ENCODE data around the gene C1orf74. TPM values are rescaled to one million over a fixed set of nuclear protein-coding genes. Genes with fewer than 3 reads are reported as not detected.

The C1orf74 gene
- polyA plus RNA-seq, 3 donors from 2014 or later = 0.18 to 0.84 TPM; not detected in 1

DNA sequence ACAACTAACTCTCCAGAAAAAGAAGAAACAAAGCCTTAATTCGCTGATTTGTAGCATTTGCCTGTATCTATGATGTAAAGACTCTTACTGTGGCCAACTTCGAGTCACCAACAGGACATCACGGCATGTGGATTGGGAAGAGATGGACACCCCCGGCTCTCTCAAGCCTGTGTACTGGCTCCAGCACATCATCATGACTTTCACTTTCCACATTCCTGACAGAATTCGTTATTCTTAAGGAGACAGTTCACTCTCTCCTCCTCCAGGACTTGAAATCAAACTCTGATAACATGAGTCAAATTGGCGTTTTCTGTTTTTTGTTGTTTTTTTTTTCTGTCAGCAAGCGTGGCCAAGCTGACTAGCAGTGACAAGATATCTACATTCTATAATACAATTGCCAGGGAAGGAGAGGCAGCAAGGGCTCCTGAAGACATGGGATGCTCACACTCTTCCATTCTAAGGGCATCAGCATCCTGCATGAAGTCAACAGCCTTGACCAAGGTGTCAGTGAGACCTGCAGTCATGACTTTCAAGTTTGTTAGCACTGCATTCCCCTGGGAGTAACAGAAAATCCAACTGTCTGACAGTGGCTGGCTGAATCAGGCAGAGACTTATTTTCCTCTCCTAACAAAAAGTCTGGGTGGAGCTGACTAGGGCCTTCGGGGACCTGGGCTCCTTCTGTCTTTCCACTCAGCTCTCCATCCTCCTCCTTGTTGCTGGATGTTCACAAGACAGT, 41.8 kb downstream of the C1orf74 start:
- Mint-ChIP-seq H3K27me3 (ENCODE audit: low read depth in 3 of 3) (peaks cover 1 to 2% (median 1%) of the 10 kb centered on the region in 3 donors), H3K4me3 (no peak overlapping the region), H3K4me1 (peaks cover 4 to 6% of the 10 kb centered on the region in 2 donors), H3K27ac (peak overlapping the region in 1 of 6 donors; percentile 4), H3K9me3 (no peaks in the 10 kb centered on the region), H3K36me3 (peaks cover 0 to 3% (median 0%) of the 10 kb centered on the region in 3 donors)
- no peak for DNase-seq

DNA sequence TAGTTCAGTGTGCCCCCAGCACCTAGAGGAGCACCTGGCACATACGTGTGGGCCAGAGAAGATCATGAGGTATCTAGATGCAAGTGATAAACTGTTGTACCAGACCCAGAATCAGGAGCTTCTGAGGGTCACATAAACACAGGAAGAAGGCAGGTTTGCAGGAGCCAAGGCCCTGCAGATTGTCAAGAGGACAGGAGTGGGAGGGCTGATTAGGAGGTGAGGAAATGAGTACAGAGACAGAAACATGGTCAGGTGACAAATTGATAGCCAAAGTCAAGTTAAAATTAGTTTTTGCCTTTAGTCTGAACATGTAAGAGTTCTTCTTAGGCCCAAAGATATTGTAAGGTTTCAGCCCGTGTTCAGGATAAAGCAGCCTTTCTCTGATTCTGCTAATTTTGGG, 42.5 kb downstream of the C1orf74 start:
- peak overlapping the region in 1 of 6 donors; percentile 34 for H3K27ac Mint-ChIP-seq
- H3K4me1 Mint-ChIP-seq = no peaks in the 10 kb centered on the region

DNA sequence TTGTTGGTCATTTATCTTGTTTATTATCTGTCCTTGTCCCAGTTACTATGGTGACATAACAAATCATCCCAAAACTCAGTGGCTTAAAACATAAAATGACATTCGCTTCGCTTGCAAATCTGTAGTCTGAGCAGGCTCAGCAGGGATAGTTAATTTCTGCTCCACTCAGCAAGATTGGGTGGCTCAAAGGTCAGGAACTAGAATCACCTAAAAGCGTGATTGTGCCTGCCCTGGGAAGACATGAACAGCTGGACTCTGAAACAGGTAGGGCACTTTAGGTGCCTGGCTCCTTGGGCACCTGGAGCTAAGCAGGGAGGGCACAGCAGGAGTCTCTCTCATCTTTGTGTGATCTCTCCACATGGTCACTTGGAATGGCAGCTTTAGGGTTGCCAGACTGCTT, 43.2 kb downstream of the C1orf74 start:
- peaks cover 1 to 2% (median 2%) of the 10 kb centered on the region in 3 donors for H3K27me3 Mint-ChIP-seq (ENCODE audit: low read depth in 3 of 3)
- no peaks in the 10 kb centered on the region for H3K9me3 Mint-ChIP-seq
- H3K36me3 Mint-ChIP-seq = peaks cover 0 to 3% (median 0%) of the 10 kb centered on the region in 3 donors
- no peaks in the 10 kb centered on the region for H3K4me1 Mint-ChIP-seq
- no peak for DNase-seq
- H3K27ac Mint-ChIP-seq = no peak overlapping the region
- no peak overlapping the region for H3K4me3 Mint-ChIP-seq

More for the DNA sequence above, 42.5 kb downstream of the C1orf74 start:
- H3K27me3 Mint-ChIP-seq (ENCODE audit: low read depth in 3 of 3) = peaks cover 1 to 2% (median 1%) of the 10 kb centered on the region in 3 donors
- H3K36me3 Mint-ChIP-seq = peaks cover 0 to 3% (median 0%) of the 10 kb centered on the region in 3 donors
- no peak overlapping the region for H3K4me3 Mint-ChIP-seq
- no peak for DNase-seq
- no peaks in the 10 kb centered on the region for H3K9me3 Mint-ChIP-seq

DNA sequence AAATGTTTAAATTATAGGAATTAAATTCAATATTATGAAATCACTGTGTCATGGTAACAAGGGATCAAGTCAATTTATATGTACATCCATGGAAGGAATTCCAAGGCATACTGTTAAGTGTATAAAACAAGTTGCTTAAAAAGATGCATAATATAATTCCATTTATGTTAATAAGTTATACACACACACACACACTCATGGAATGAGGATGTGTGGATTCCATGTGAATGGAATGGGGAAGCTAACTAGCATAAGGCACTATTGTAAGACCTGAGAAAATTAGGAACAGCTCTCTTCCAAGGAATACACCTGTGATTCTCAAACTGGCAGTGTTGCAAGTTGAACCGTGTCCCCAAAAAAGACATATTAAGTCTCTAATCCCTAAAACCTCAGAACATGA, 46.1 kb downstream of the C1orf74 start:
- Mint-ChIP-seq H3K9me3 (no peaks in the 10 kb centered on the region), H3K27me3 (ENCODE audit: low read depth in 3 of 3) (peaks cover 0 to 6% (median 5%) of the 10 kb centered on the region in 3 donors), H3K27ac (no peak overlapping the region), H3K4me1 (no peaks in the 10 kb centered on the region), H3K4me3 (no peak overlapping the region), H3K36me3 (no peaks in the 10 kb centered on the region)
- DNase-seq = no peak

DNA sequence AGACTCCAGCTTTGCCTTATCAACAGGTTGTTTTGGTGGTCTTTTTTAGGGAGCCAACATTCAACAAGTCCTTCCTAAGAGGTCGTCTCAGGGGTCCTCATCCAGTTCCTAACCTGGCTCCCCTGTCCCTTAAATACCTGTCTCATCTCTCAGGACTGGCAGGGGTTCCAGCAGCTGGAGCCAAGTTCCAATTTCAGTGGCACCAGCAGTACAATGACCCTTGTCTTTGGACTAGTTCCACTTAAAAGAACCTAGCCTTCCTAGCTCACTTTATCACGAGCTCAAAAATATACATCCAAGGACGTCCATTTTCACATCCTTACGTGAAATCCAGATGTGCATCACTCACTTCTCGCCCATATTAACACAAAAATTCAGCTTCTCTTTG, 47.2 kb downstream of the C1orf74 start:
- Mint-ChIP-seq H3K9me3 (no peaks in the 10 kb centered on the region), H3K27me3 (ENCODE audit: low read depth in 3 of 3) (peaks cover 0 to 6% (median 5%) of the 10 kb centered on the region in 3 donors), H3K4me1 (no peaks in the 10 kb centered on the region), H3K27ac (peak overlapping the region in 1 of 6 donors; percentile 49), H3K36me3 (no peaks in the 10 kb centered on the region), H3K4me3 (no peak overlapping the region)
- no peak for DNase-seq

DNA sequence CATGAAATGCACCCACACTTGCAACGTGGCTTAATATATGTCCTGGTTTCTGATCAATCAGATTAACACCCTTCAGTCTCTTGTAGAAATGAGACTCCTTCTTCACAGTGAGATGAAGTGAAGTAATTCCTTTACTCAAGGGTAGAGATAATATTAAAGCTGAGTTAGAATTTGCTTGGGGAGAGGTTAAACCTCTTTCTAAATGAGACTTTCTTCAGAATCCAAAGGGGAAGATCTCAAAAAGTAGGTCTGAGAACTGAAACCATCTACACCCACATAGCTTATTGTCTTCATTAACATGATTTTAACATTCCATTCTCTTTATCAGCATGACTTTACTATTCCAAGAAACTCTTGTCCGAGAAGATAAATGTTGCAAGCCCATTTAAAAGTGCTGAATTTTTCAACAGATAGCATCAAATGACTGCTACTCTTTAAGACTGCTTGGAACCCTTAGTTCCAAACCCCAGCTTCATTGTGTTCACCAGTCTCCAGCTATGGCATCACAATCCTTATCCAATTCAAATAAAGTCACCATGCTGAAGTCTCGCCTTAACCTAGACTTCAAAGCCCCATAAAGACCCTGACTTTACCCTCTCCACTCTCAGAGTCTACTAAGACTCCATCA, 47.8 kb downstream of the C1orf74 start:
- no peaks in the 10 kb centered on the region for H3K4me1 Mint-ChIP-seq
- H3K4me3 Mint-ChIP-seq = no peak overlapping the region
- no peaks in the 10 kb centered on the region for H3K9me3 Mint-ChIP-seq
- no peak for DNase-seq
- H3K27ac Mint-ChIP-seq = no peak overlapping the region
- peaks cover 0 to 4% (median 3%) of the 10 kb centered on the region in 3 donors for H3K27me3 Mint-ChIP-seq (ENCODE audit: low read depth in 3 of 3)
- H3K36me3 Mint-ChIP-seq = no peaks in the 10 kb centered on the region

DNA sequence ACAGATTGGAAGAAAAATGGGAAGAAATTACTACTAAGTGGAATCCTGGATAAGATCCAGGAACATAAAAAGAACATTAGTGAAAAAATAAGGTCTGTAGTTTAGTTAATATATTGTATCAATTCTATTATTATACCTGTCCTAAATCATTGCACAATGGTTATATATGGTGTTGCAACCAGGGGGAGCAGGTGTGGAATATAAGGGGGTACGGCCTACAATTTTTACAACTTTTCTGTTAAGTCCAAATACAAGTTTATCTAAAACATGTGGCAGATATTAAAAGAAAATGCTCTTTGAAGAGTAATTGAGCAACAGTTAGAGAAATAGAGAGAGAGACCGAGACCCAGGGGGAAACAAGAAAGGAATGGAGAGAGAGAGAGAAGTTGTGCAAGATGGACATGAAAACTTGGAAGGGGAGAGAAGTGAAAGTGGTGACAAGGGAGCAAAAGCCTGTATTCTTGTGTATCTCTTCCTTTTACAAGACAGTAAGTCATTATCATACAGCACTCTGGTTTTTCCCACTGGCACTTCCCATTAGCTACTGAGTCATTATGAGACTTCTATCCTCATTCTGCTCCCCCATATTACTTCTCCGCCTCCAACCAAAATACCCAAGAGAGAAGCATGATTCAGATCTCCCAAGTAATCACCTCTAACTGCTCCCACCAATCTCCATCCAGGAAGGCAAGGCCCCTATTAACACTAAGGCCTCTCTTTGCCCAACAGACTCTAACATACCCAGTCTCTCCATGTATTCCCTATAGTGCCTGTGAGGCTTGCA, 50.8 kb downstream of the C1orf74 start:
- no peak overlapping the region for H3K27ac Mint-ChIP-seq
- H3K4me1 Mint-ChIP-seq = no peaks in the 10 kb centered on the region
- H3K36me3 Mint-ChIP-seq = no peaks in the 10 kb centered on the region
- H3K4me3 Mint-ChIP-seq = no peak overlapping the region
- no peaks in the 10 kb centered on the region for H3K9me3 Mint-ChIP-seq
- DNase-seq = no peak
- peaks cover 2 to 9% (median 5%) of the 10 kb centered on the region in 3 donors for H3K27me3 Mint-ChIP-seq (ENCODE audit: low read depth in 3 of 3)

DNA sequence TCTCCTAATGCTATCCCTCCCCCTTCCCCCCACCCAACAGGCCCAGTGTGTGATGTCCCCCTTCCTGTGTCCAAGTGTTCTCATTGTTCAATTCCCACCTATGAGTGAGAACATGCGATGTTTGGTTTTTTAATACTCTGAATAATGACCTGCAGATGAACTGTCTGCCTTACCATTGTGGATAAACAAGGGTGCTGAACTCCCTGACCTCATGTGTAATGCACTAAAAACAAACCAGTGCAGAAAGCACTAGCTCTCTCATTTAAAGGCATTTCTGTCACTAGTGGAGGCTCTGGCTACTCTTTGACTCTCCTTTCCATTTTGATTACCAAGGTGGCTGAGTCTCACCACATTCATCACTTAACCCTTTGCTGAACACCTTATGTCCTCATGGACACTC, 51.6 kb downstream of the C1orf74 start:
- Mint-ChIP-seq H3K4me1 (no peaks in the 10 kb centered on the region), H3K27ac (no peak overlapping the region), H3K27me3 (ENCODE audit: low read depth in 3 of 3) (peaks cover 2 to 9% (median 5%) of the 10 kb centered on the region in 3 donors), H3K4me3 (no peak overlapping the region), H3K9me3 (no peaks in the 10 kb centered on the region), H3K36me3 (peaks cover 0 to 3% (median 0%) of the 10 kb centered on the region in 3 donors)
- no peak for DNase-seq

DNA sequence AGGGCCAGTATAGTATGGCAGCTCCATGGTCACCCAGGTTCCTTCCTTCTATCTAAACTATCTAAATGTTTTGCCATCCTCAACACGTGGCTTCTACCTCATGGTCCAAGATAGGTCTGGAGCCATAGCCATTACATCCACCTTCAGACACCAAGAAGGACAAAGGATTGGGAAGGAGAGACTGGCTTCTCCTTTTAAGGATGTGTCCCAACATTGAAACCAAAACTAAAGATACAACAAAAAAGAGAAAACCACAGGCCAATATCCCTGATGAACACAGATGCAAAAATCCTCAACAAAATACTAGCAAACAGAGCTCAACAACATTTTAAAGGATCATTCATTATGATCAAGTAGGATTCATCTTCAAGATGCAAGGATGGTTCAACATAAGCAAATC, 54.9 kb downstream of the C1orf74 start:
- H3K36me3 Mint-ChIP-seq = peaks cover 3 to 8% (median 3%) of the 10 kb centered on the region in 3 donors
- H3K27me3 Mint-ChIP-seq (ENCODE audit: low read depth in 3 of 3) = peaks cover 2 to 9% (median 2%) of the 10 kb centered on the region in 3 donors
- no peak for DNase-seq
- no peak overlapping the region for H3K27ac Mint-ChIP-seq
- H3K4me3 Mint-ChIP-seq = no peak overlapping the region
- no peaks in the 10 kb centered on the region for H3K4me1 Mint-ChIP-seq
- no peaks in the 10 kb centered on the region for H3K9me3 Mint-ChIP-seq

Other genes starting within 250 kb of the C1orf74 start
- not detected for gene CAMK1G, start 200.8 kb downstream of the C1orf74 start, polyA plus RNA-seq
- 1 to 10 TPM in 1 of 3 donors, under 1 TPM in 1, not detected in 1; 0.58 to 1.6 TPM for gene LAMB3, start 132.1 kb downstream of the C1orf74 start, polyA plus RNA-seq
- gene G0S2, start 109.1 kb downstream of the C1orf74 start, polyA plus RNA-seq = 1 to 10 TPM in 1 of 3 donors, under 1 TPM in 1, not detected in 1; 0.59 to 3.1 TPM
- gene HSD11B1, start 79.7 kb downstream of the C1orf74 start, polyA plus RNA-seq = not detected
- gene TRAF3IP3, start 28.5 kb downstream of the C1orf74 start, polyA plus RNA-seq = 100 to 1,000 TPM; 232 to 341 (median 287) TPM
- gene IRF6, start 21.6 kb upstream of the C1orf74 start, polyA plus RNA-seq = 1 to 10 TPM in 2 of 3 donors, not detected in 1; 5.2 TPM
- gene UTP25, start 43.4 kb upstream of the C1orf74 start, polyA plus RNA-seq = 1 to 10 TPM; 2.6 to 3.7 (median 3.2) TPM
- not detected for gene SYT14, start 153.7 kb upstream of the C1orf74 start, polyA plus RNA-seq

Data from immature natural killer cell (primary cell).